ENCODE results near the gene SNRPA1.

GRCh38 chr15:101266787-101267186 is 28.3 kb downstream of the SNRPA1 start:
- TF ChIP-seq CTCF (IDR thresholded peaks at IDR 0.05 in 4 of 5, conservative IDR thresholded peaks at IDR 0.05 in 1 of 5) (no peak), POLR2A (IDR thresholded peaks at IDR 0.05) (no peak)
